Stimulated activated CD8-positive, alpha-beta memory T cell treated with anti-CD3 and anti-CD28 coated beads, Interleukin-12 subunit alpha, Interleukin-12 subunit beta, amount 100 ng/mL, for 1 hour (primary cell): Measurements from ENCODE around the gene PCDHGC5.

Experiments
- DNase-seq: peaks from one replicate; pipeline ENCODE4 v3.0.0-alpha.2; 2020; ENCODE audit warnings: low read depth

The PCDHGC5 gene

GRCh38 chr5:141491323-141492167, 2.7 kb downstream of the PCDHGC5 start:
- no peak for DNase-seq

GRCh38 chr5:141492168-141492885, 3.4 kb downstream of the PCDHGC5 start:
- DNase-seq = no peak

GRCh38 chr5:141493500-141494422, 4.9 kb downstream of the PCDHGC5 start:
- no peak for DNase-seq

GRCh38 chr5:141494761-141495452, 6.0 kb downstream of the PCDHGC5 start:
- DNase-seq = no peak

- no peak for DNase-seq
These were observed 6.6 kb downstream of the PCDHGC5 start for GRCh38 chr5:141495453-141495811.

GRCh38 chr5:141496038-141496437, 7.2 kb downstream of the PCDHGC5 start:
- DNase-seq = no peak

- DNase-seq = no peak
These were observed 12.9 kb downstream of the PCDHGC5 start for GRCh38 chr5:141501761-141502160.

GRCh38 chr5:141503681-141504080, 14.8 kb downstream of the PCDHGC5 start:
- no peak for DNase-seq

- DNase-seq = no peak
These were observed 15.3 kb downstream of the PCDHGC5 start for GRCh38 chr5:141504216-141504615.

GRCh38 chr5:141506381-141507155, 17.7 kb downstream of the PCDHGC5 start:
- no peak for DNase-seq

- DNase-seq = no peak
These were observed 18.7 kb downstream of the PCDHGC5 start for GRCh38 chr5:141507387-141508091.

GRCh38 chr5:141508440-141508797, 19.5 kb downstream of the PCDHGC5 start:
- DNase-seq = no peak

- no peak for DNase-seq
These were observed 20.1 kb downstream of the PCDHGC5 start for GRCh38 chr5:141508798-141509611.

GRCh38 chr5:141510160-141510559, 21.3 kb downstream of the PCDHGC5 start:
- no peak for DNase-seq

- no peak for DNase-seq
These were observed 22.1 kb downstream of the PCDHGC5 start for GRCh38 chr5:141510850-141511601.

- no peak for DNase-seq
These were observed 23.0 kb downstream of the PCDHGC5 start for GRCh38 chr5:141511771-141512325.

GRCh38 chr5:141512390-141512910, 23.6 kb downstream of the PCDHGC5 start:
- peak; percentile 79 for DNase-seq
